HG02938 (cell line): ENCODE results near the gene CISH.

Source experiments
- ATAC-seq: cut with Tn5 transposase; IDR thresholded peaks from one replicate; pipeline ENCODE4 v1.9.1; 2021; ENCODE audit warnings: mild to moderate bottlenecking, moderate library complexity; ENCODE audit not compliant: unreplicated experiment

CISH gene

GRCh38 chr3:50600141-50600753, 11.3 kb downstream of the CISH start:
- ATAC-seq = no peak

GRCh38 chr3:50599716-50600118, 11.9 kb downstream of the CISH start:
- no peak for ATAC-seq

- ATAC-seq = no peak
Measured at GRCh38 chr3:50599115-50599715, 12.4 kb downstream of the CISH start.

- ATAC-seq = no peak
Measured at GRCh38 chr3:50594253-50594785, 17.3 kb downstream of the CISH start.

GRCh38 chr3:50592568-50592967, 19.0 kb downstream of the CISH start:
- no peak for ATAC-seq

GRCh38 chr3:50591196-50591741, 20.3 kb downstream of the CISH start:
- peak; percentile 8 for ATAC-seq

- no peak for ATAC-seq
Measured at GRCh38 chr3:50588759-50589433, 22.7 kb downstream of the CISH start.

- ATAC-seq = no peak
Measured at GRCh38 chr3:50587806-50588758, 23.5 kb downstream of the CISH start.

- no peak for ATAC-seq
Measured at GRCh38 chr3:50587373-50587772, 24.2 kb downstream of the CISH start.

GRCh38 chr3:50586763-50587070, 24.9 kb downstream of the CISH start:
- no peak for ATAC-seq

GRCh38 chr3:50585919-50586762, 25.4 kb downstream of the CISH start:
- no peak for ATAC-seq

GRCh38 chr3:50584391-50584790, 27.2 kb downstream of the CISH start:
- no peak for ATAC-seq

- ATAC-seq = no peak
Measured at GRCh38 chr3:50583897-50584296, 27.7 kb downstream of the CISH start.

GRCh38 chr3:50582083-50582482, 29.5 kb downstream of the CISH start:
- no peak for ATAC-seq

GRCh38 chr3:50581459-50581842, 30.1 kb downstream of the CISH start:
- ATAC-seq = no peak

GRCh38 chr3:50580683-50581458, 30.7 kb downstream of the CISH start:
- no peak for ATAC-seq

- no peak for ATAC-seq
Measured at GRCh38 chr3:50577348-50577747, 34.2 kb downstream of the CISH start.

GRCh38 chr3:50575372-50575771, 36.2 kb downstream of the CISH start:
- no peak for ATAC-seq

GRCh38 chr3:50574444-50574831, 37.1 kb downstream of the CISH start:
- no peak for ATAC-seq
